Chondrocyte (in vitro differentiated cells): ENCODE results near the gene C1orf210. TPM values are rescaled to one million over a fixed set of nuclear protein-coding genes. Genes with fewer than 3 reads are reported as not detected.

ENCODE experiments used
- DNase-seq: peaks from one replicate; pipeline ENCODE4 v3.0.0; 2021; ENCODE audit warnings: mixed read lengths, low spot score
- H3K27ac Mint-ChIP-seq: one replicate; pipeline ENCODE4 v1.8.0; 2021; ENCODE audit warnings: mild to moderate bottlenecking, moderate library complexity, mixed read lengths; ENCODE audit not compliant: unreplicated experiment
- H3K27me3 Mint-ChIP-seq: 2 replicates; pipeline ENCODE4 v1.8.0; 2021; ENCODE audit warnings: low read depth, mixed read lengths
- H3K36me3 Mint-ChIP-seq: 2 replicates; pipeline ENCODE4 v1.8.0; 2021; ENCODE audit warnings: low read depth, mixed read lengths
- H3K4me1 Mint-ChIP-seq: 2 replicates; pipeline ENCODE4 v1.8.0; 2021; ENCODE audit warnings: low read depth, mild to moderate bottlenecking, mixed read lengths
- H3K4me3 Mint-ChIP-seq: one replicate; pipeline ENCODE4 v1.8.0; 2021; ENCODE audit warnings: mild to moderate bottlenecking, moderate library complexity, mixed read lengths; ENCODE audit not compliant: unreplicated experiment
- H3K9me3 Mint-ChIP-seq: 2 replicates; pipeline ENCODE4 v1.8.0; 2021; ENCODE audit warnings: low read depth, mixed read lengths
- total RNA-seq: library from RNA; stranded (reverse); gene quantifications from 3 replicates; pipeline ENCODE4 v1.2.1, GENCODE V29; 2021
- TF ChIP-seq, protein P1 (sequence below): fragments of 200-600 bp; sonication (generic); IDR thresholded peaks from 2 replicates; pipeline ENCODE4 v1.5.0; 2021; ENCODE audit warnings: antibody characterized with exemption, mild to moderate bottlenecking, moderate library complexity

The C1orf210 gene
- total RNA-seq, 1 donor from 2014 or later: not detected

DNA sequence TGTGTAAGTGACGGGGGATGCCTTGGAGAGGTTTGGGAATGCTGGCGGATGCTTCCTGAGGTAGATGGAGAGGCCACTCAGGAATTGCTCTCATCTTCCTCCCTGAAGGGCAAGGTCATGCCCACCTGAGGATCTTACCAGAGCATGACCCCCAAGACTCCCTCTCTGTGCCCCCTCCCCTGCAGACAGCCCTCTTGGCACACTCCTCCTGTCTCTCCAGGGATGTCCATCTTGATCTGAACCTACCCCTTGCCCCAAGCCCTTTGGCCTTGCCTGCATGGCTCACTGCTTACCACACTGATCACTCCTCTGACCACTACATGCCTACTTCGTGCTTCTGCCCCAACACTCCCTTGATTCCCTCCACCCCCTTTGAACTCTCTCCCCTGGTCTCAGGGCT lies 34.4 kb upstream of the C1orf210 start:
- Mint-ChIP-seq H3K27me3 (no peaks in the 10 kb centered on the region), H3K36me3 (no peaks in the 10 kb centered on the region), H3K9me3 (peaks cover 6% of the 10 kb centered on the region), H3K4me1 (no peaks in the 10 kb centered on the region), H3K4me3 (no peak overlapping the region), H3K27ac (no peak overlapping the region)
- TF ChIP-seq, protein P1, sequence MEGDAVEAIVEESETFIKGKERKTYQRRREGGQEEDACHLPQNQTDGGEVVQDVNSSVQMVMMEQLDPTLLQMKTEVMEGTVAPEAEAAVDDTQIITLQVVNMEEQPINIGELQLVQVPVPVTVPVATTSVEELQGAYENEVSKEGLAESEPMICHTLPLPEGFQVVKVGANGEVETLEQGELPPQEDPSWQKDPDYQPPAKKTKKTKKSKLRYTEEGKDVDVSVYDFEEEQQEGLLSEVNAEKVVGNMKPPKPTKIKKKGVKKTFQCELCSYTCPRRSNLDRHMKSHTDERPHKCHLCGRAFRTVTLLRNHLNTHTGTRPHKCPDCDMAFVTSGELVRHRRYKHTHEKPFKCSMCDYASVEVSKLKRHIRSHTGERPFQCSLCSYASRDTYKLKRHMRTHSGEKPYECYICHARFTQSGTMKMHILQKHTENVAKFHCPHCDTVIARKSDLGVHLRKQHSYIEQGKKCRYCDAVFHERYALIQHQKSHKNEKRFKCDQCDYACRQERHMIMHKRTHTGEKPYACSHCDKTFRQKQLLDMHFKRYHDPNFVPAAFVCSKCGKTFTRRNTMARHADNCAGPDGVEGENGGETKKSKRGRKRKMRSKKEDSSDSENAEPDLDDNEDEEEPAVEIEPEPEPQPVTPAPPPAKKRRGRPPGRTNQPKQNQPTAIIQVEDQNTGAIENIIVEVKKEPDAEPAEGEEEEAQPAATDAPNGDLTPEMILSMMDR: no peak
- no peak for DNase-seq

DNA sequence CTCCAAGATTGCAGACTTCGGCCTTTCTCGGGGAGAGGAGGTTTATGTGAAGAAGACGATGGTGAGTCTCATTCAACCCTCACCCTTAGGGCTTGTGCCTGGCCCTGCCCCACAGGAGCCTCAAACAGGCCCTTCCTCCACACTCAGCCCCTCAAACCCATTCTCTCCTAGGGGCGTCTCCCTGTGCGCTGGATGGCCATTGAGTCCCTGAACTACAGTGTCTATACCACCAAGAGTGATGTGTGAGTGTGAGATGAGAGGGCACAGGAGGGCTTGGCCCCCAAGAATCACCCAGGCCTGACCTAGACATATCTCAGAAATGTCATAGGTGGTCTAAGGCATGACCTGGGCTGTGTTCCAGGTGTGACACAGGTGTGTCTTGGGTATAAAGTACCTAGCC lies 33.9 kb upstream of the C1orf210 start:
- Mint-ChIP-seq H3K9me3 (peaks cover 2% of the 10 kb centered on the region), H3K4me1 (no peaks in the 10 kb centered on the region), H3K36me3 (no peaks in the 10 kb centered on the region)

DNA sequence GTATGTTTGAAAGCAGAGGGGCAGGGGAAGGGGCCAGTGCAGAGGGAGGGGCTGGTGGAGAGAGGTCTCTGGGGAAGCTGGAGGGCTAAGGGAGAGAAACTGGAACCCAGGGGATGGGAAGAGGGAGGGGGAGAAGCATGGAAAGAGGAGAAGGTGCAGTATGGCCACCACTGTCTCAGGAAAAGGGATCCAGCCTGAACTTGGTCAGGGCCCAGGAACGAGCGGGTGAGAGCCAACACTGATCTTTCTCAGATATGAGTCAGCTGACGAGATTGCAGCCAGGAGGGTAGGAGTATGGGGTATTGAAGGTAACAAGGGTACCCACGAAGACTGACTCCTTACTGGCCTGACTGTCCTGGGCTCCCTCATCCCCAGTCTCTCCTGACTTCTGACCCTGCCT lies 33.5 kb upstream of the C1orf210 start:
- TF ChIP-seq, protein P1: no peak
- Mint-ChIP-seq H3K4me3 (no peak overlapping the region), H3K9me3 (no peaks in the 10 kb centered on the region), H3K27ac (no peak overlapping the region), H3K27me3 (no peaks in the 10 kb centered on the region), H3K4me1 (no peaks in the 10 kb centered on the region), H3K36me3 (no peaks in the 10 kb centered on the region)
- DNase-seq: no peak

More for the DNA sequence above, 33.9 kb upstream of the C1orf210 start:
- Mint-ChIP-seq H3K27ac (no peak overlapping the region), H3K27me3 (no peaks in the 10 kb centered on the region), H3K4me3 (no peak overlapping the region)
- TF ChIP-seq, protein P1: no peak
- DNase-seq: no peak

DNA sequence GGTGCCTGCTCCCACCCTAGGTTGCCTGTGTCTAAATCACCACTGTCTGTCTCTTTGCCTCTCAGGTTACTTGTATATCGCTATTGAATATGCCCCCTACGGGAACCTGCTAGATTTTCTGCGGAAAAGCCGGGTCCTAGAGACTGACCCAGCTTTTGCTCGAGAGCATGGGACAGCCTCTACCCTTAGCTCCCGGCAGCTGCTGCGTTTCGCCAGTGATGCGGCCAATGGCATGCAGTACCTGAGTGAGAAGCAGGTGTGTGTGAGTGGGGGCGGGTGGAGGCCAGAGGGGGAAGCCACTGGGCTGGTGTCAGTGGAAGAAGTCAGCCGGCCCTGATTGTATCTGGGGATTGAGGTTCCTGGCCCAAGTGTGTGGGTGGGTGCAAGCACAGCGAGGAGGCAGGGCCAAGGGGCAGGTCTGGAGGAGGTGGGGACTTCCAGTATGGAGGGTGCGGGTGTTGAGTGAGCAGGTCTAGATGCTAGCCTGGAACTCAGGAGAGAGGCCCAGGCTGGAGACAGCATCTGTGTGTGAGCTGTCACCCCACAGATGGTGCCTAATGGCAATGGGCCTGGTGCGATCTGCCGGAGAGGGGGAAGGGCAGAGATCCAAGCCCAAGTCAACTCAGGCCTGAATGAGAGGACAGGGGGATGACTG lies 32.6 kb upstream of the C1orf210 start:
- TF ChIP-seq, protein P1: no peak
- H3K36me3 Mint-ChIP-seq: no peaks in the 10 kb centered on the region
- no peaks in the 10 kb centered on the region for H3K4me1 Mint-ChIP-seq

DNA sequence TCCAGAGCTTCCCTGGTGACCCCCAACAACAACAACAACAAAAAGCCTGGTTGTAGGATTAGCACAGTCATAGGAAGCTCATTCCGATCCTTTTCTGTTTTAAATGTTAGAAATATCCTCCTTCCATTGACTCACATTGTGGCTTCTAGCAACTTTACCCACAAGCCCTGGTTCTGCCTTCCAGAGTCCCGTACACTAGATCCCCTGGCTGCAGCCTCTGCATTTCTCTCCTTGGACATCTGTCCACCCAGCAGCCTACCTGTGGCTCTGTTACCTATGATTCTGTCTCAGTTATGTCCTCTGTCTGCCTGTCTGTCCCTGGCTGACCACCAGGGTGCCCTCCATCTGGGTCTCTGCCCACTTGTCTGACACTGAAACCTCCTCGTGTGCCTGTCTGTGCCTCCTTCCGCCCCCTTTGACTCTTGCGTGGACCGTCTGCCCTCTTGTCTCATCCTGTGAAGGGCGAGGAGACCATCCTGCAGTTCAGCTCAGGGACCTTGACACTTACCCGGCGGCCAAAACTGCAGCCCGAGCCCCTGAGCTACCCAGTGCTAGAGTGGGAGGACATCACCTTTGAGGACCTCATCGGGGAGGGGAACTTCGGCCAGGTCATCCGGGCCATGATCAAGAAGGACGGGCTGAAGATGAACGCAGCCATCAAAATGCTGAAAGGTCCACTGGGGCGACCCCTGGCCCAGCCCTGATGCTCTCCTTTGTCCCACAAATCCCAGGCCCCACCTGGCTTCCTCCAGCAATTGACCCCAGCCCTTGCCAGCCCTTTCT lies 31.5 kb upstream of the C1orf210 start:
- no peaks in the 10 kb centered on the region for H3K9me3 Mint-ChIP-seq
- H3K36me3 Mint-ChIP-seq: no peaks in the 10 kb centered on the region
- peak; percentile 39 for DNase-seq
- H3K27ac Mint-ChIP-seq: no peak overlapping the region
- TF ChIP-seq, protein P1: peak; percentile 34
- no peak overlapping the region for H3K4me3 Mint-ChIP-seq
- H3K4me1 Mint-ChIP-seq: no peaks in the 10 kb centered on the region
- no peaks in the 10 kb centered on the region for H3K27me3 Mint-ChIP-seq

More for the DNA sequence above, 32.6 kb upstream of the C1orf210 start:
- Mint-ChIP-seq H3K4me3 (no peak overlapping the region), H3K27me3 (no peaks in the 10 kb centered on the region), H3K27ac (no peak overlapping the region), H3K9me3 (no peaks in the 10 kb centered on the region)
- DNase-seq: peak; percentile 66
